HEK293 (cell line): Measurements from ENCODE around the gene CCDC142.
"Not testable (repeated sequence)": the region's sequence is repeated elsewhere in the genome, so short reads cannot be mapped to it uniquely, and the experiment has no call there.

Source experiments
- BCL11A ChIP-seq: fragments of 450-650 bp; formaldehyde crosslinking; IDR thresholded peaks from 2 replicates; pipeline ENCODE4 v1.5.1; 2016; ENCODE audit warnings: low read depth, missing biosample characterization, missing genetic modification characterization
- CTCF ChIP-seq: fragments of 450-650 bp; formaldehyde crosslinking; IDR thresholded peaks from 2 replicates; pipeline ENCODE4 v1.5.1; 2016; ENCODE audit warnings: missing biosample characterization, missing genetic modification characterization
- KLF16 ChIP-seq: fragments of 450-650 bp; formaldehyde crosslinking; IDR thresholded peaks from 2 replicates; pipeline ENCODE4 v1.5.1; 2017; ENCODE audit warnings: missing biosample characterization, missing genetic modification characterization
- REST ChIP-seq: fragments of 450-650 bp; formaldehyde crosslinking; IDR thresholded peaks from 2 replicates; pipeline ENCODE4 v1.5.1; 2016; ENCODE audit warnings: missing biosample characterization, missing genetic modification characterization
- ZBTB26 ChIP-seq: fragments of 450-650 bp; formaldehyde crosslinking; optimal IDR thresholded peaks from 2 replicates; pipeline ENCODE3; 2016; ENCODE audit warnings: missing biosample characterization, mild to moderate bottlenecking, missing genetic modification characterization
- ZNF148 ChIP-seq: fragments of 450-650 bp; formaldehyde crosslinking; IDR thresholded peaks from 2 replicates; pipeline ENCODE4 v1.5.0; 2017; ENCODE audit warnings: missing biosample characterization, missing genetic modification characterization, borderline replicate concordance
- ZNF174 ChIP-seq: fragments of 450-650 bp; formaldehyde crosslinking; IDR thresholded peaks from 2 replicates; pipeline ENCODE4 v1.5.0; 2017; ENCODE audit warnings: missing biosample characterization, mild to moderate bottlenecking, missing genetic modification characterization
- ZNF274 ChIP-seq, 2 experiments: fragments of 200-500 bp in 1 of 2; fragments of 450-650 bp in 1 of 2; sonication (Bioruptor generic) in 1 of 2; formaldehyde crosslinking in 1 of 2; IDR thresholded peaks; 2 replicates each; pipeline versions ENCODE4 v1.5.1 to v1.6.1; 2014 to 2016; ENCODE audit warnings: borderline replicate concordance in 1 of 2, inconsistent platforms in 1 of 2, low read length in 1 of 2, missing biosample characterization in 1 of 2, missing genetic modification characterization in 1 of 2
- ZNF341 ChIP-seq: fragments of 450-650 bp; formaldehyde crosslinking; IDR thresholded peaks from 2 replicates; pipeline ENCODE4; 2016; ENCODE audit warnings: low read depth, missing biosample characterization, missing genetic modification characterization
- ZNF398 ChIP-seq: fragments of 450-650 bp; formaldehyde crosslinking; IDR thresholded peaks from 2 replicates; pipeline ENCODE4 v1.5.1; 2017; ENCODE audit warnings: missing biosample characterization, missing genetic modification characterization

GRCh38 chr2:74459503-74460118, 23.2 kb downstream of the CCDC142 start:
- TF ChIP-seq ZNF174 (tag by site-specific recombination); ZNF274 (IDR thresholded peaks at IDR 0.05; ENCODE audit: low read length); ZNF274 (tag by site-specific recombination; IDR thresholded peaks at IDR 0.05; ENCODE audit: borderline replicate concordance); CTCF (tag by site-specific recombination); KLF16 (tag by site-specific recombination); BCL11A (tag by site-specific recombination); REST (tag by site-specific recombination); ZBTB26 (tag by site-specific recombination); ZNF398 (tag by site-specific recombination); ZNF148 (tag by site-specific recombination); ZNF341 (tag by site-specific recombination): not testable (repeated sequence)
